BE2C (cell line): Measurements from ENCODE around the gene SCGB1D1.

Source experiments
- DNase-seq: peaks from one replicate; pipeline ENCODE4 v3.0.0-alpha.2; 2020
- H3K27me3 ChIP-seq: fragments of 250-450 bp; sonication (Bioruptor Pico); 2 replicates; pipeline ENCODE4 v1.5.1; 2020; ENCODE audit warnings: mild to moderate bottlenecking
- H3K36me3 ChIP-seq: fragments of 250-450 bp; sonication (Bioruptor Pico); 2 replicates; pipeline ENCODE4 v1.5.1; 2020; ENCODE audit warnings: mild to moderate bottlenecking
- H3K4me1 ChIP-seq: fragments of 250-450 bp; sonication (Bioruptor Pico); 2 replicates; pipeline ENCODE4 v1.5.1; 2020
- H3K4me3 ChIP-seq: 2 replicates; pipeline ENCODE4 v1.5.1; 2011; ENCODE audit warnings: low read depth, low read length
- H3K9me3 ChIP-seq: fragments of 250-450 bp; sonication (Bioruptor Pico); 2 replicates; pipeline ENCODE4 v1.5.1; 2020
- TF ChIP-seq, protein P1 (sequence below): IDR thresholded peaks from 2 replicates; pipeline ENCODE4 v1.5.1; 2012; ENCODE audit warnings: mild to moderate bottlenecking, low read depth, low read length

The SCGB1D1 gene

DNA sequence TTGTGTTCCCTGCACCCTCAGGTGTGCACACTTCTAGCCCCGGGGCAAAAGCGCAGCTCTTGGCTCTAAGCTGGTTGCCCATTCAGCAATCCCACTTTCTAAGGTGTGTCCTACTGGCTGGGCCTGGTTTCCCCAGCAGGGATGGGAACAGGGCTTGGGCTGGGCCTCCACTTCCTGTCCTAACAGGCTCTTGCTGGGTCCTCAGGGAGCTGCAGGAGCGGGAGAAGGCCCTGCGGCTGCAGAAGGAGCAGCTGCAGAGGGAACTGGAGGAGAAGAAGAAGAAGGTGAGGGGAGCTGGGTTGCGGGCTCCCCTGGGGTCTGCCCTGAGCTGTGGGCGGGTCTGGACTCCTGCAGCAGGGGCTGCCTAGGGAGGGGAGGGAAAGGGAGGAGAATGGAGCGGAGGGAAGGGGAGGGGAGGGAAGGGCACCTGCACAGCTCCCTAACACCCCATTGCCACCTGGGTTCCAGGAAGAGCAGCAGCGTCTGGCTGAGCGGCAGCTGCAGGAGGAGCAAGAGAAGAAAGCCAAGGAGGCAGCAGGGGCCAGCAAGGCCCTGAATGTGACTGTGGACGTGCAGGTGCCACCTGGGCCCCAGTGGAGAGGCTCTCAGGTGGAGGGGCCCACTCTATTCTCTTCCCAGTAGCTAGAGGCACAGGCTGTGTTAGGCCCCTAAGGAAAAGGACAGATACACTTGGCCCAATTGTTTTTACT, 41.6 kb upstream of the SCGB1D1 start:
- Histone ChIP-seq H3K4me1 (no peaks in the 10 kb centered on the region), H3K27me3 (no peaks in the 10 kb centered on the region), H3K9me3 (no peaks in the 10 kb centered on the region), H3K36me3 (peaks cover 24% of the 10 kb centered on the region), H3K4me3 (no peak overlapping the region)
- TF ChIP-seq, protein P1, sequence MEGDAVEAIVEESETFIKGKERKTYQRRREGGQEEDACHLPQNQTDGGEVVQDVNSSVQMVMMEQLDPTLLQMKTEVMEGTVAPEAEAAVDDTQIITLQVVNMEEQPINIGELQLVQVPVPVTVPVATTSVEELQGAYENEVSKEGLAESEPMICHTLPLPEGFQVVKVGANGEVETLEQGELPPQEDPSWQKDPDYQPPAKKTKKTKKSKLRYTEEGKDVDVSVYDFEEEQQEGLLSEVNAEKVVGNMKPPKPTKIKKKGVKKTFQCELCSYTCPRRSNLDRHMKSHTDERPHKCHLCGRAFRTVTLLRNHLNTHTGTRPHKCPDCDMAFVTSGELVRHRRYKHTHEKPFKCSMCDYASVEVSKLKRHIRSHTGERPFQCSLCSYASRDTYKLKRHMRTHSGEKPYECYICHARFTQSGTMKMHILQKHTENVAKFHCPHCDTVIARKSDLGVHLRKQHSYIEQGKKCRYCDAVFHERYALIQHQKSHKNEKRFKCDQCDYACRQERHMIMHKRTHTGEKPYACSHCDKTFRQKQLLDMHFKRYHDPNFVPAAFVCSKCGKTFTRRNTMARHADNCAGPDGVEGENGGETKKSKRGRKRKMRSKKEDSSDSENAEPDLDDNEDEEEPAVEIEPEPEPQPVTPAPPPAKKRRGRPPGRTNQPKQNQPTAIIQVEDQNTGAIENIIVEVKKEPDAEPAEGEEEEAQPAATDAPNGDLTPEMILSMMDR, result no peak
- no peak for DNase-seq

DNA sequence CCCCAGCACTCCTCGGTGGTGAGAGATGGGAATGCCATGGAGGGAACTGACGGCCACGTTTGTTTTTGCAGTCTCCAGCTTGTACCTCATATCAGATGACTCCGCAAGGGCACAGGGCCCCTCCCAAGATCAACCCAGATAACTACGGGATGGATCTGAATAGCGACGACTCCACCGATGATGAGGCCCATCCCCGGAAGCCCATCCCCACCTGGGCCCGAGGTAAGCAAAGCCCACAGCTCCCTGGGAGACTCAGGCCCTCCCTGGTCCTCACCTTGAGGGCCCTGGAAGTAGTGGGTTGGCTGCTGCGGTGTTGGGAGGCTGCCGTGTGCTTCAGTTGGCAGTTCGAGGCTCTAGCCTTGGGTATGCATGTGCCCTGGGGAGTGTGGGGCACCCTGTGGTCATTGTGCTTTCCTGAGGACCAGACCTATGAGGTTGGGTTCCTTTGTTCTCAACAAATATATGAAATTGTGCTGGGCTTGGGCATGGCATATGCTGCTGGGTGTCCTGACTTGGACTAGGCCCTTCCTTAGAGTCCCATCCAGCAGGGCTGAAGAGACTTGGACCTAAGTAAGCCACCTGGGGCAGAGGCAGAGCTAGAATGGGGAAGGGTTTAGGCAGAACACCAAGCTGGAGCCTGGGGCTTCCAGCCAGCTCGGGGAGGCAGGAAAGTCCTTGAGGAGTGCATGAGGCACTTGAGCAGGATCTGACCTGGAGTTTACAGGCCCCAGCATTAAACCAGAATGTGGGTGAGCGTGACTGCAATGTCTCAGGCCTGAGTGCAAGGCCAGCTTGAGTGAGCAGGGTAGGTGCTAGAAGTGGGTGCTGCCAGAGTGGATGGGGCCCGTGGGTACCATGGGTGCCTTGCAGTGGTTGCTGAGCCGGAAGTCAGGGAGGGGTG, 39.8 kb upstream of the SCGB1D1 start:
- no peak for DNase-seq
- no peak overlapping the region for H3K4me3 ChIP-seq

DNA sequence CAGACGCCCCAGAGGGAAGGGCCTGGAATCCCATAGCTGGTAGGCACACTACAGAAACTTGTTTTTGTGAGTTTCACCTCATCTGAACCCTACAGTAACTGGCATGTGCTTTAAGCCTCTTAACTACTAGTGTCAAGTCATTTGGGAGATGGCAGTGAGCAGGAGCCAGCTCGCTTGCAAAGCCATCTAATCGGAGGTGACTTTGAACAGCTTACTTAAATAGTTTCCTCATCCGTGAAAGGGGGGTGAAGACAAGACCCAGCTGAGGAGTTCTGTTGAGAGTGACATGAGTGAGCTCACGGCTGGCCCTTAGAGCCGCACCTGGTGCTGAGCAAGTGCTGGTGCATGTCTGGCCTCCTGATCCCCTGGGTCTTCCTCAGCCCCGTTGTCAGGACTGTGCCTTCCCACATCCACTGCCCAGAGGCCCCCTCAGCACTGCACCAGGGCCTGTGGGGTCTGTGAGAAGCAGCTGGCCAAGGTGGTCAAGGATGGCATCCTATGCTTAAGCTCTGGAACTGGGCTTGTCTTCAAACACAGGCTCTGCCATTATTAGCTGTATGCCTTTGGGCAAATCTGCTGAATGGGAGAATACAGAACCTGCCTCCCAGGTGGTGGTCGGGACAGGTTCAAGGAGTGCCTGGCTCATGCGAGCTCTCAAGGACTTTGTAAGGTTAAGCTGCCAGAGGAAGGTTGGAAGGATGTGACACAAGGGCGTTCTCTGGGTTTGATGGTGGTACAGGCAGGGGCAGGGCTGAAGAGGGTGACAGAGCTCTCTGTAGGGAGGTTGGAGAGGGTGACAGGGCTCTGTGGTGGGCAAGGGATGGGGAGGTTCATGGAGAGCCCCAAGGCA, 38.9 kb upstream of the SCGB1D1 start:
- DNase-seq, result no peak
- H3K27me3 ChIP-seq, result no peaks in the 10 kb centered on the region
- TF ChIP-seq, protein P1, result no peak
- H3K9me3 ChIP-seq, result no peaks in the 10 kb centered on the region
- H3K4me3 ChIP-seq, result no peak overlapping the region
- peaks cover 24% of the 10 kb centered on the region for H3K36me3 ChIP-seq
- H3K4me1 ChIP-seq, result no peaks in the 10 kb centered on the region

More for the DNA sequence above, 39.8 kb upstream of the SCGB1D1 start:
- H3K36me3 ChIP-seq, result peaks cover 24% of the 10 kb centered on the region
- H3K4me1 ChIP-seq, result no peaks in the 10 kb centered on the region
- H3K9me3 ChIP-seq, result no peaks in the 10 kb centered on the region
- TF ChIP-seq, protein P1, result no peak
- no peaks in the 10 kb centered on the region for H3K27me3 ChIP-seq

DNA sequence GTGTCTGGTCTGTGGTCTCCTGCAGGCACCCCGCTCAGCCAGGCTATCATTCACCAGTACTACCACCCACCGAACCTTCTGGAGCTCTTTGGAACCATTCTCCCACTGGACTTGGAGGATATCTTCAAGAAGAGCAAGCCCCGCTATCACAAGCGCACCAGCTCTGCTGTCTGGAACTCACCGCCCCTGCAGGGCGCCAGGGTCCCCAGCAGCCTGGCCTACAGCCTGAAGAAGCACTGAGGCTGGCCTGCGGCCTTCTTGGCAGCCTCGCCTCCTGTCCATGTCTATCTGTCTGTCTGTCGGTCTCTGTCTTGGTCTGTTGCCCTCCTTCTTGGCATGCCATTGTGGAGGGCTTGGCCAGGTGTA, 38.3 kb upstream of the SCGB1D1 start:
- H3K36me3 ChIP-seq, result peaks cover 24% of the 10 kb centered on the region
- H3K4me1 ChIP-seq, result no peaks in the 10 kb centered on the region
- TF ChIP-seq, protein P1, result no peak
- no peak for DNase-seq
- no peak overlapping the region for H3K4me3 ChIP-seq
- H3K9me3 ChIP-seq, result no peaks in the 10 kb centered on the region
- H3K27me3 ChIP-seq, result no peaks in the 10 kb centered on the region

DNA sequence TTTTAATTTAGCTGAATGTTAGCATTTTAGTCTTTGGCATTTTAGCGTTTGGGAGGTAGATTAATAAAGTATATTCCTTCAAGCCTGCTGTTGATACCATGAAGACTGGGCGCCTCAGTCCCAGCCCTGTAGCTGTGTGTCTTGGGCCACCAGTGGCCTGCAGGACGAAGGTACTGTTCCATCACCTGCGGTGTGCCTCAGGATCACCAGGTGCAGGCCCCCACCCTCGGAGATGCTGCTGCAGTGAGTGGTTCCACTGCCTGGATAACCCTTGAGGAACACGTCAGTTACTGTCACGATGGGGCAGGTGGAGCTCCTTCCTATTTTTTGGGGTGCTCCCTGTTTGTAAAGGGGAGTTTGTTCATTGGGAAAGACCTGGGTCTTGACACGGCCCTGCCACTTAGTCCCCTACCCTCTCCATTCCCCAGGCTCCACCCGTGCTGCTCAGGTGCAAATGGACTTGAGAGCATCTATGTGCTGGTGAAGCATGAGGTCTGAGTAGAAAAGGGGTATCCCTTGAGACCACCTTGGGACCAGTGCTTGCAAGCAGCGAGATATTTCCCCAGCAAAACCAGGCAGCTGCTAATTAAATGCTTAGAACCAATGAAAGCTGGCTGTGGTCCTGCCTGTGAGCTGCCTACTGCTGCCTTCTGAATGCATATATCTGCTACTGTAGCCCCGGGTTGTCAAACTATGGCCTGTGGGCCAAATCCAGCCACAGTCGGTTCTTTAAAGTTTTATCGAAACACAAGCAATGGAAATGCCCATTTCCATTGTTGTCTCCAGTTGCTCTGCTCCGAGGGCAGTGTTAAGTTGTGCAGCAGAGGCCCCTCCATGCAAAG, 37.5 kb upstream of the SCGB1D1 start:
- H3K4me3 ChIP-seq, result no peak overlapping the region
- H3K36me3 ChIP-seq, result peaks cover 22% of the 10 kb centered on the region
- no peaks in the 10 kb centered on the region for H3K27me3 ChIP-seq
- H3K9me3 ChIP-seq, result no peaks in the 10 kb centered on the region
- DNase-seq, result no peak
- no peaks in the 10 kb centered on the region for H3K4me1 ChIP-seq
- TF ChIP-seq, protein P1, result no peak
